GM23338 (cell line): ENCODE results near the gene ODF4. TPM values are rescaled to one million over a fixed set of nuclear protein-coding genes. Genes with fewer than 3 reads are reported as not detected.

Experiments
- ATAC-seq: fragments of 200-7000 bp; cut with Tn5 transposase; 3 replicates; pipeline ENCODE4 v1.9.1; 2020
- DNase-seq: peaks from one replicate; pipeline ENCODE4 v3.0.0-alpha.2; 2015; ENCODE audit warnings: low spot score
- H2AFZ ChIP-seq: fragments of 200-600 bp; sonication (generic); 2 replicates; pipeline ENCODE4 v1.8.0; 2016; ENCODE audit warnings: antibody characterized with exemption, mild to moderate bottlenecking, moderate library complexity
- H3F3A ChIP-seq: fragments of 200-600 bp; sonication (generic); replicated peaks from 2 replicates; pipeline ENCODE4 v1.8.0; 2017; ENCODE audit warnings: antibody characterized with exemption, mixed run types, low read depth
- H3K27ac ChIP-seq: fragments of 200-600 bp; sonication (generic); 2 replicates; pipeline ENCODE4 v1.6.1; 2016; ENCODE audit warnings: low read depth
- H3K27me3 ChIP-seq: fragments of 200-600 bp; sonication (generic); 2 replicates; pipeline ENCODE4 v1.8.0; 2016; ENCODE audit warnings: mild to moderate bottlenecking, mixed run types, moderate library complexity; ENCODE audit not compliant: insufficient read depth
- H3K36me3 ChIP-seq: fragments of 200-600 bp; sonication (generic); 2 replicates; pipeline ENCODE4 v1.8.0; 2016; ENCODE audit warnings: mild to moderate bottlenecking; ENCODE audit not compliant: insufficient read depth
- H3K4me1 ChIP-seq: fragments of 200-600 bp; sonication (generic); 2 replicates; pipeline ENCODE4 v1.8.0; 2016; ENCODE audit warnings: mild to moderate bottlenecking, moderate library complexity; ENCODE audit not compliant: insufficient read depth
- H3K4me2 ChIP-seq: fragments of 200-600 bp; sonication (generic); 2 replicates; pipeline ENCODE4 v1.7.1; 2017; ENCODE audit warnings: mixed run types
- H3K4me3 ChIP-seq: fragments of 200-600 bp; sonication (generic); 2 replicates; pipeline ENCODE4 v1.6.1; 2016; ENCODE audit warnings: mixed run types
- H3K79me2 ChIP-seq: fragments of 200-600 bp; sonication (generic); replicated peaks from 2 replicates; pipeline ENCODE4 v1.8.0; 2017; ENCODE audit warnings: mild to moderate bottlenecking; ENCODE audit not compliant: insufficient read depth
- H3K9me2 ChIP-seq: fragments of 200-600 bp; sonication (generic); 2 replicates; pipeline ENCODE4 v1.8.0; 2017; ENCODE audit not compliant: insufficient read depth
- H4K20me1 ChIP-seq: fragments of 200-600 bp; sonication (generic); replicated peaks from 2 replicates; pipeline ENCODE4 v1.8.0; 2017; ENCODE audit warnings: mild to moderate bottlenecking; ENCODE audit not compliant: insufficient read depth
- H3K27ac Mint-ChIP-seq: 2 replicates; pipeline ENCODE4 v1.8.0; 2020; ENCODE audit warnings: inconsistent platforms, mild to moderate bottlenecking, moderate library complexity, mixed read lengths
- H3K27me3 Mint-ChIP-seq: 3 replicates; pipeline ENCODE4 v1.8.0; 2022; ENCODE audit warnings: low read depth, mild to moderate bottlenecking, moderate library complexity, mixed read lengths, inconsistent platforms; ENCODE audit not compliant: insufficient read depth, poor library complexity
- H3K36me3 Mint-ChIP-seq: 3 replicates; pipeline ENCODE4 v1.8.0; 2021; ENCODE audit warnings: low read depth, mild to moderate bottlenecking, inconsistent platforms, moderate library complexity, mixed read lengths
- H3K4me1 Mint-ChIP-seq: 3 replicates; pipeline ENCODE4 v1.8.0; 2020; ENCODE audit warnings: mild to moderate bottlenecking, inconsistent platforms, mixed read lengths
- H3K4me3 Mint-ChIP-seq: 3 replicates; pipeline ENCODE4 v1.8.0; 2021; ENCODE audit warnings: moderate library complexity, mild to moderate bottlenecking, inconsistent platforms, mixed read lengths
- H3K9me3 Mint-ChIP-seq: 3 replicates; pipeline ENCODE4 v1.8.0; 2020; ENCODE audit warnings: moderate library complexity, mild to moderate bottlenecking, inconsistent platforms, mixed read lengths
- CREB1 ChIP-seq: fragments of 250-450 bp; sonication (Bioruptor Pico); IDR thresholded peaks from 2 replicates; pipeline ENCODE4 v1.5.0; 2020; ENCODE audit warnings: low read depth, mild to moderate bottlenecking, moderate library complexity
- CTCF ChIP-seq, 2 experiments: fragments of 200-600 bp in 1 of 2; sonication (generic) in 1 of 2; conservative IDR thresholded peaks; 2 replicates each; pipeline versions ENCODE4 v1.5.1 to v1.6.1; 2016 to 2017; ENCODE audit warnings: antibody characterized with exemption in 2 of 2, low read depth in 2 of 2, mild to moderate bottlenecking in 2 of 2, moderate library complexity in 1 of 2
- ETS1 ChIP-seq: IDR thresholded peaks from 2 replicates; pipeline ENCODE4 v1.6.1; 2016; ENCODE audit warnings: antibody characterized with exemption
- EZH2 ChIP-seq: fragments of 200-600 bp; sonication (generic); IDR thresholded peaks from one replicate; pipeline ENCODE4 v1.8.0; 2017; ENCODE audit warnings: antibody characterized with exemption, mild to moderate bottlenecking, low read depth; ENCODE audit not compliant: unreplicated experiment
- EZH2phosphoT487 ChIP-seq: fragments of 200-600 bp; sonication (generic); IDR thresholded peaks from one replicate; pipeline ENCODE4 v1.8.1; 2018; ENCODE audit warnings: antibody characterized with exemption; ENCODE audit not compliant: unreplicated experiment
- JUNB ChIP-seq: IDR thresholded peaks from one replicate; pipeline ENCODE4 v1.6.1; 2016; ENCODE audit warnings: antibody characterized with exemption; ENCODE audit not compliant: unreplicated experiment
- NANOG ChIP-seq: IDR thresholded peaks from 2 replicates; pipeline ENCODE4 v1.6.1; 2016; ENCODE audit warnings: antibody characterized with exemption, borderline replicate concordance
- REST ChIP-seq: IDR thresholded peaks from one replicate; pipeline ENCODE4 v1.6.1; 2018; ENCODE audit warnings: antibody characterized with exemption; ENCODE audit not compliant: unreplicated experiment
- STAT1 ChIP-seq: IDR thresholded peaks from one replicate; pipeline ENCODE4 v1.6.1; 2016; ENCODE audit warnings: antibody characterized with exemption; ENCODE audit not compliant: unreplicated experiment
- ZNF114 ChIP-seq: fragments of 250-450 bp; sonication (Bioruptor Pico); IDR thresholded peaks from 2 replicates; pipeline ENCODE4 v1.5.0; 2020; ENCODE audit warnings: mild to moderate bottlenecking, moderate library complexity
- ZNF331 ChIP-seq: fragments of 250-450 bp; sonication (Bioruptor Pico); IDR thresholded peaks from 2 replicates; pipeline ENCODE4 v1.5.0; 2020; ENCODE audit warnings: low read depth, mild to moderate bottlenecking, moderate library complexity
- ZNF462 ChIP-seq: fragments of 250-450 bp; sonication (Bioruptor Pico); IDR thresholded peaks from 2 replicates; pipeline ENCODE4 v1.5.0; 2020; ENCODE audit warnings: mild to moderate bottlenecking, moderate library complexity
- polyA plus RNA-seq: library from polyadenylated mRNA; unstranded; fragments of >200 nt; fragmentation: Nextera tagmentation; extraction: Ambion mirVana; gene quantifications from 2 replicates; pipeline ENCODE4 v1.2.1, GENCODE V29; 2016
- total RNA-seq: library from RNA; depleted of rRNA; stranded (reverse); fragments of >200 nt; shearing (Covaris generic); gene quantifications from 2 replicates; pipeline ENCODE4 v1.2.3, GENCODE V29; 2014

ODF4 gene
- total and polyA plus RNA-seq, 2 experiments from 2014 or later = not detected

GRCh38 chr17:8332688-8333087 is 7.0 kb upstream of the ODF4 start (continued):
- no peak for TF ChIP-seq REST
- no peak for TF ChIP-seq CTCF (conservative IDR thresholded peaks at IDR 0.05; ENCODE audit: low read depth in 2 of 2)

- Mint-ChIP-seq H3K27ac (no peak overlapping the region), H3K36me3 (no peaks in the 10 kb centered on the region), H3K27me3 (peaks cover 10% of the 10 kb centered on the region), H3K4me1 (peaks cover 11% of the 10 kb centered on the region), H3K4me3 (no peak overlapping the region), H3K9me3 (no peaks in the 10 kb centered on the region; the same call in 2 of the 3 replicates)
- Histone ChIP-seq H3F3A (no peaks in the 10 kb centered on the region), H3K4me3 (no peak overlapping the region), H3K4me1 (peaks cover 7% of the 10 kb centered on the region; the same call in 1 of the 2 replicates), H3K4me2 (no peak overlapping the region), H4K20me1 (no peaks in the 10 kb centered on the region), H3K36me3 (no peaks in the 10 kb centered on the region), H3K79me2 (no peaks in the 10 kb centered on the region), H3K27ac (no peak overlapping the region), H3K9me2 (no peaks in the 10 kb centered on the region), H2AFZ (no peak overlapping the region), H3K27me3 (0 out of 2 replicates have a peak, but pooled peaks cover under 1% of the 10 kb centered on the region)
- DNase-seq (no peak), ATAC-seq (no peak)
- no peak for TF ChIP-seq STAT1
- TF ChIP-seq ZNF462 = no peak
- TF ChIP-seq NANOG = no peak
- TF ChIP-seq ZNF331 (CRISPR knock-in tag) = no peak
- TF ChIP-seq ETS1 = no peak
- TF ChIP-seq JUNB = no peak
- no peak for TF ChIP-seq EZH2phosphoT487
- TF ChIP-seq CREB1 (CRISPR knock-in tag) = no peak
- TF ChIP-seq EZH2 = no peak
- no peak for TF ChIP-seq ZNF114 (CRISPR knock-in tag)
Measured at GRCh38 chr17:8333281-8333680, 6.4 kb upstream of the ODF4 start.
